ENCODE results near the gene ZBTB46.

GRCh38 chr20:63696306-63696627, 134.8 kb downstream of the ZBTB46 start:
- TF ChIP-seq CTCF (IDR thresholded peaks at IDR 0.05) (no peak), POLR2A (IDR thresholded peaks at IDR 0.05) (no peak)

Data from vagina (tissue), 2 donors.